ENCODE results near the gene TMEM80. TPM values are rescaled to one million over a fixed set of nuclear protein-coding genes. Genes with fewer than 3 reads are reported as not detected.

TMEM80 gene
- total and polyA plus RNA-seq, 2 donors: 17.7 to 31.1 TPM

GRCh38 chr11:703506-703905 lies 7.9 kb downstream of the TMEM80 start:
- Histone ChIP-seq H3K36me3 (ENCODE audit: control insufficient read depth in 2 of 2, insufficient read depth in 2 of 2, low read length in 1 of 2) (peaks cover 34 to 43% of the 10 kb centered on the region in 2 donors), H3K27me3 (ENCODE audit: control insufficient read depth in 2 of 2, insufficient read depth in 1 of 2, low read length in 1 of 2) (peaks cover 34 to 37% of the 10 kb centered on the region in 2 donors), H3K27ac (ENCODE audit: low read depth in 1 of 2, low read length in 1 of 2) (no peak overlapping the region), H3K9me3 (ENCODE audit: control insufficient read depth in 2 of 2, insufficient read depth in 1 of 2, low read length in 1 of 2) (no peaks in the 10 kb centered on the region), H3K4me1 (ENCODE audit: control insufficient read depth in 2 of 2, insufficient read depth in 2 of 2, low read length in 2 of 2) (peaks cover 0 to 5% of the 10 kb centered on the region in 2 donors), H3K4me3 (ENCODE audit: low read length in 2 of 2) (no peak overlapping the region)
- no peak for DNase-seq (ENCODE audit: low read depth in 6 of 9, low spot score in 9 of 9)
- 96% methylated on average over 9 of the region's 9 CpGs for WGBS

GRCh38 chr11:704228-704674 lies 8.6 kb downstream of the TMEM80 start:
- Histone ChIP-seq H3K27me3 (ENCODE audit: control insufficient read depth in 2 of 2, insufficient read depth in 1 of 2, low read length in 1 of 2) (peaks cover 38 to 43% of the 10 kb centered on the region in 2 donors), H3K4me1 (ENCODE audit: control insufficient read depth in 2 of 2, insufficient read depth in 2 of 2, low read length in 2 of 2) (peaks cover 0 to 4% of the 10 kb centered on the region in 2 donors), H3K4me3 (ENCODE audit: low read length in 2 of 2) (no peak overlapping the region), H3K36me3 (ENCODE audit: control insufficient read depth in 2 of 2, insufficient read depth in 2 of 2, low read length in 1 of 2) (peaks cover 29 to 38% of the 10 kb centered on the region in 2 donors), H3K27ac (ENCODE audit: low read depth in 1 of 2, low read length in 1 of 2) (no peak overlapping the region), H3K9me3 (ENCODE audit: control insufficient read depth in 2 of 2, insufficient read depth in 1 of 2, low read length in 1 of 2) (no peaks in the 10 kb centered on the region)
- WGBS: 98% methylated on average over 18 of the region's 18 CpGs
- no peak for DNase-seq (ENCODE audit: low read depth in 6 of 9, low spot score in 9 of 9)

- no peak for DNase-seq (ENCODE audit: low read depth in 6 of 9, low spot score in 9 of 9)
- Histone ChIP-seq H3K27ac (ENCODE audit: low read depth in 1 of 2, low read length in 1 of 2) (no peak overlapping the region), H3K36me3 (ENCODE audit: control insufficient read depth in 2 of 2, insufficient read depth in 2 of 2, low read length in 1 of 2) (peaks cover 22 to 34% of the 10 kb centered on the region in 2 donors), H3K27me3 (ENCODE audit: control insufficient read depth in 2 of 2, insufficient read depth in 1 of 2, low read length in 1 of 2) (peaks cover 41 to 51% of the 10 kb centered on the region in 2 donors), H3K9me3 (ENCODE audit: control insufficient read depth in 2 of 2, insufficient read depth in 1 of 2, low read length in 1 of 2) (no peaks in the 10 kb centered on the region), H3K4me3 (ENCODE audit: low read length in 2 of 2) (no peak overlapping the region), H3K4me1 (ENCODE audit: control insufficient read depth in 2 of 2, insufficient read depth in 2 of 2, low read length in 2 of 2) (peaks cover 0 to 4% of the 10 kb centered on the region in 2 donors)
- WGBS: 92% methylated on average over 27 of the region's 27 CpGs
These were observed 9.4 kb downstream of the TMEM80 start for GRCh38 chr11:704781-705645.

- H3K27ac ChIP-seq (ENCODE audit: low read depth in 1 of 2, low read length in 1 of 2): no peak within 1 kb of the TSS
- H3K4me1 ChIP-seq (ENCODE audit: control insufficient read depth in 2 of 2, insufficient read depth in 2 of 2, low read length in 2 of 2): peaks cover 0 to 5% of the 10 kb centered on the region in 2 donors
- H3K9me3 ChIP-seq (ENCODE audit: control insufficient read depth in 2 of 2, insufficient read depth in 1 of 2, low read length in 1 of 2): no peaks in the 10 kb centered on the region
- peak within 1 kb of the TSS in 1 of 2 donors; percentile 38 for H3K4me3 ChIP-seq (ENCODE audit: low read length in 2 of 2)
- peaks cover 16 to 33% of the 10 kb centered on the region in 2 donors for H3K36me3 ChIP-seq (ENCODE audit: control insufficient read depth in 2 of 2, insufficient read depth in 2 of 2, low read length in 1 of 2)
- 11% methylated on average over 90 of the region's 90 CpGs for WGBS
- DNase-seq (ENCODE audit: low read depth in 6 of 9, low spot score in 9 of 9): no peak
- H3K27me3 ChIP-seq (ENCODE audit: control insufficient read depth in 2 of 2, insufficient read depth in 1 of 2, low read length in 1 of 2): peaks cover 41 to 59% of the 10 kb centered on the region in 2 donors
These were observed 10.2 kb downstream of the TMEM80 start, which contains the start of gene EPS8L2 for GRCh38 chr11:705646-706438. TSS of gene EPS8L2 (plus strand) at chr11:706231. CDS start at chr11:709408, 3,177 bp downstream.

- 16% methylated on average over 22 of the region's 22 CpGs for WGBS
- peaks cover 15 to 33% of the 10 kb centered on the region in 2 donors for H3K36me3 ChIP-seq (ENCODE audit: control insufficient read depth in 2 of 2, insufficient read depth in 2 of 2, low read length in 1 of 2)
- peak overlapping the region in 1 of 2 donors; percentile 38 for H3K4me3 ChIP-seq (ENCODE audit: low read length in 2 of 2)
- peaks cover 41 to 66% of the 10 kb centered on the region in 2 donors for H3K27me3 ChIP-seq (ENCODE audit: control insufficient read depth in 2 of 2, insufficient read depth in 1 of 2, low read length in 1 of 2)
- H3K9me3 ChIP-seq (ENCODE audit: control insufficient read depth in 2 of 2, insufficient read depth in 1 of 2, low read length in 1 of 2): no peaks in the 10 kb centered on the region
- H3K4me1 ChIP-seq (ENCODE audit: control insufficient read depth in 2 of 2, insufficient read depth in 2 of 2, low read length in 2 of 2): peaks cover 0 to 6% of the 10 kb centered on the region in 2 donors
- H3K27ac ChIP-seq (ENCODE audit: low read depth in 1 of 2, low read length in 1 of 2): no peak overlapping the region
- no peak for DNase-seq (ENCODE audit: low read depth in 6 of 9, low spot score in 9 of 9)
These were observed 10.9 kb downstream of the TMEM80 start for GRCh38 chr11:706439-706956.

- no peak overlapping the region for H3K4me3 ChIP-seq (ENCODE audit: low read length in 2 of 2)
- DNase-seq (ENCODE audit: low read depth in 6 of 9, low spot score in 9 of 9): no peak
- peaks cover 0 to 6% of the 10 kb centered on the region in 2 donors for H3K4me1 ChIP-seq (ENCODE audit: control insufficient read depth in 2 of 2, insufficient read depth in 2 of 2, low read length in 2 of 2)
- H3K27ac ChIP-seq (ENCODE audit: low read depth in 1 of 2, low read length in 1 of 2): no peak overlapping the region
- 62% methylated on average over 30 of the region's 30 CpGs for WGBS
- peaks cover 8 to 26% of the 10 kb centered on the region in 2 donors for H3K36me3 ChIP-seq (ENCODE audit: control insufficient read depth in 2 of 2, insufficient read depth in 2 of 2, low read length in 1 of 2)
- H3K27me3 ChIP-seq (ENCODE audit: control insufficient read depth in 2 of 2, insufficient read depth in 1 of 2, low read length in 1 of 2): peaks cover 41 to 71% of the 10 kb centered on the region in 2 donors
- H3K9me3 ChIP-seq (ENCODE audit: control insufficient read depth in 2 of 2, insufficient read depth in 1 of 2, low read length in 1 of 2): no peaks in the 10 kb centered on the region
These were observed 11.6 kb downstream of the TMEM80 start for GRCh38 chr11:706957-707816.

DNA sequence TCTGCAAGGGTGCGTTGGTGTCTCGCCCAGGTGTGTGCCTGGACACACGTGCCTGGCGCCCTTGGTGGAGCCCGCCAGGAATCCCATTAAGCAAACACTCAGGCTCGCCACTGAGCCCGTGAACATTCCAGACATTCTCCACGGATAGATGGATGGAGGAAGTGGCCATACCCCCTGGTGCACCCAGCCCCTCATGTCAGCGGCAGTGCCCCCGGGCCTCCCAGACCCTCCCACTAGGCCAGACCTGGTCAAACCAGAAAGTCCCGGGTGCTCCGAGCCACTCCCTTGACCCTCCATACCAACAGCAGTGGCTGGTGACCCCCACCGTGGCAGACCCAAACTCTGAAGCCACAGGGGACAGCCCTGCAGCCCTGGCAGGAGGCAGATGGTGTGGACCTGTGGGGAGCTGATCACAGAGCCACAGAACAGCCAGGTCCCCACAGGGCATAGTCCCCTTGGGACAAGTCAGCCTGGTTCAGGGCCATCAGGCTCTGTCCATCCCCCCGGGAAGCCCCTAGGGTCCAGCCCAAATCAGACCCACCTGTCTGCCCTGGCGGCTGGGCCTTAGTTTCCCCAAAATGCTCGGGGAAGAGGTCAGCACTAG lies 12.3 kb downstream of the TMEM80 start:
- no peak for DNase-seq (ENCODE audit: low read depth in 6 of 9, low spot score in 9 of 9)
- no peak overlapping the region for H3K27ac ChIP-seq (ENCODE audit: low read depth in 1 of 2, low read length in 1 of 2)
- 93% methylated on average over 16 of the region's 16 CpGs for WGBS

GRCh38 chr11:708511-708910 lies 12.9 kb downstream of the TMEM80 start:
- peaks cover 41 to 80% of the 10 kb centered on the region in 2 donors for H3K27me3 ChIP-seq (ENCODE audit: control insufficient read depth in 2 of 2, insufficient read depth in 1 of 2, low read length in 1 of 2)
- H3K36me3 ChIP-seq (ENCODE audit: control insufficient read depth in 2 of 2, insufficient read depth in 2 of 2, low read length in 1 of 2): peaks cover 3 to 13% of the 10 kb centered on the region in 2 donors
- peaks cover 0 to 3% of the 10 kb centered on the region in 2 donors for H3K9me3 ChIP-seq (ENCODE audit: control insufficient read depth in 2 of 2, insufficient read depth in 1 of 2, low read length in 1 of 2)
- WGBS: 74% methylated on average over 7 of the region's 7 CpGs
- peaks cover 0 to 6% of the 10 kb centered on the region in 2 donors for H3K4me1 ChIP-seq (ENCODE audit: control insufficient read depth in 2 of 2, insufficient read depth in 2 of 2, low read length in 2 of 2)
- no peak for DNase-seq (ENCODE audit: low read depth in 6 of 9, low spot score in 9 of 9)
- no peak overlapping the region for H3K27ac ChIP-seq (ENCODE audit: low read depth in 1 of 2, low read length in 1 of 2)
- no peak overlapping the region for H3K4me3 ChIP-seq (ENCODE audit: low read length in 2 of 2)

More for the DNA sequence above, 12.3 kb downstream of the TMEM80 start:
- Histone ChIP-seq H3K4me3 (ENCODE audit: low read length in 2 of 2) (no peak overlapping the region), H3K4me1 (ENCODE audit: control insufficient read depth in 2 of 2, insufficient read depth in 2 of 2, low read length in 2 of 2) (peaks cover 0 to 6% of the 10 kb centered on the region in 2 donors), H3K9me3 (ENCODE audit: control insufficient read depth in 2 of 2, insufficient read depth in 1 of 2, low read length in 1 of 2) (peaks cover 0 to 3% of the 10 kb centered on the region in 2 donors), H3K36me3 (ENCODE audit: control insufficient read depth in 2 of 2, insufficient read depth in 2 of 2, low read length in 1 of 2) (peaks cover 3 to 19% of the 10 kb centered on the region in 2 donors), H3K27me3 (ENCODE audit: control insufficient read depth in 2 of 2, insufficient read depth in 1 of 2, low read length in 1 of 2) (peaks cover 41 to 79% of the 10 kb centered on the region in 2 donors)
